ENCODE results near the gene NR5A1. TPM values are rescaled to one million over a fixed set of nuclear protein-coding genes. Genes with fewer than 3 reads are reported as not detected.

The NR5A1 gene
- total RNA-seq: not detected in 2 replicates

- no peak for DNase-seq (ENCODE audit: low read depth, low spot score)
Measured at GRCh38 chr9:124506931-124507879, at the start of gene NR5A1. TSS of gene NR5A1 (minus strand) at chr9:124507399. CDS start at chr9:124503395, 4,004 bp downstream.

DNA sequence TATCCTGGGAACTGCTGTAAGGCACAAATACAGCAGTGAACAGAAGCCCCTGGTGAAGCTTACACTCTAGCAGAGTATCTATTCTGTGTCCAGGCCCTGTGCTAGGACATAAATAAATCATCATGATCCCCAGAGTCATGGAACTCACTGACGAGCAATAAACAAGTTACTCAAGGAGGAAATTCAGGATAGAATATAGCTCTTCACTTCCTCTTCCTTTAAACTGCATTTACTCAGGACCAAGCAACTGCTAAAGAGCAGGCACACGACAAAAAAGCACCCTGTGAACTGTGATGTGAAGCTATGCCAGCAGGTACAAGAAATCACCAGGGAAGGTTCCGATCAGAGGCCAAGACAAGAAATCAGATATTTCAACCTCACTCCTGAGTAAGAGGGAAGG is 47.8 kb upstream of the NR5A1 start:
- no peak for DNase-seq (ENCODE audit: low read depth, low spot score)

DNA sequence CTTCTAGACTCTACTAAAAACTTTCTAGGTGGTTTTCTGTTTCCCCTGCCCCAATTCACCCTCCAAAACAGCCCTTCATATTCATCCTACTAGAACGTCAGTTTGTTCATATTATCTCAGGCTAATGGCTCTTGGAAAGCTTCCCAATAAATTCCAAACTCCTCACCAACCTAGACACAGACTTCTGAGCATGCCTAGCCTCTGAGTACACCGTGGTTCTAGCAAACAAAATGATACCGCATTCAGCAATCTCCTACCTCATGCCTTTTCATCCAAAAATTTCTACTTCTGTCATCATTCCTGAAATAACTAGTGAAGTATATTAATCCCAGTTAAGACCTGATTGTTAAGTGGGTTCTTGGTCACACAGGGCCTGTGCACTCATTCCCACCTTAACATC is 46.5 kb upstream of the NR5A1 start:
- DNase-seq (ENCODE audit: low read depth, low spot score): no peak

DNA sequence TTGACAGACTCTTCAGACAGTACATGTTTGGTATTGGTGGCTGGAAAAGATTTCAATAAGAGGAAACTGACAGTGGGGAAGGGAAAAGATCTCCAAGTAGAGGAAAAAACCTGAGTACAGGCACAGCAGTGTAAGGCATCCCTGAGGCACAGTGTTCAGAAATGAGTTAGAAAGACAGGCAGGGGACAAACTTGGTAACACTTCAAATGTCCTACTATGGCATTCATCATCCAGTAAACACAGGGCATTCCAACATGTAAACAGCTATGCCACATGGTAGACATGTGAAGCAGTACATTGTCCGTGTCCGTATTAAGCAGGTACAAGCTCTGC is 45.0 kb upstream of the NR5A1 start:
- no peak for DNase-seq (ENCODE audit: low read depth, low spot score)

DNA sequence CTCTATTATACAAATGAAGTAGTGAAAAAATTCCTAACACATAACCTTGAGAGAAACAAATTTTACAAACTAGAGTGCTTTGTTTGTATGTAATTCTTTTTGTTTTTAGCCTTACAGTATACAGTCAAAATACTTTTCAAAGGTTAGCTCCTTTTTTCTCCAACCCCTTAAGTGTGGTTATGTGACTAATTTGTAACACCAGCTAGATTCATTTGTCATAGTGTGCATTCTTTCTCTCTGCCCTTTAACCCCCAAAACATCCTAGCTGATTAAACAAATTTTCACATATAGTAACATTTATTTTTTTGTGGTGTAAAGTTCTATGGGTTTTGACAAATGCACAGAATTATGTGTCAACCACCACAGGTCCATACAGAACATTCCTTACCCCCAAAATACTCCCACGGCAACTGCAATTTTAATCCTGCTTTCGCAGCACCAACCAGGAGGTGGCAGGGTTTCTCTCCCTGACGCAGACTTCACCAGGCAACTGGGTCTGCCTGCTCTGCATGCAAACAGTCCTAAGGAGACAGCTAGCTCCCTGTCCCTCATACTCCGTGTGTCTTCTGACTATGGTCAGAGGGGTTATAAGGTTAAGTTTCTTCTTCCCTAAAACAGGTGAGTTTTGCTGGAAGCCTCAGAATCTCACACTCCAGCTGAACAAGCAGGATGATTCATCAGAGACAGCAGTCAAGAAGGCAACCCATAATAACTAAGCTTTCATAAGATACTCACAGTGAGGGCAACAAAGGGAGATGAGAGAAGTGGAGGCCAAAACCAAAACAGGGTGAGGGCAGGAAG is 44.5 kb upstream of the NR5A1 start:
- no peak for DNase-seq (ENCODE audit: low read depth, low spot score)

GRCh38 chr9:124550072-124550471 is 42.9 kb upstream of the NR5A1 start:
- DNase-seq (ENCODE audit: low read depth, low spot score): no peak

GRCh38 chr9:124549016-124549415 is 41.8 kb upstream of the NR5A1 start:
- no peak for DNase-seq (ENCODE audit: low read depth, low spot score)

GRCh38 chr9:124544535-124544934 is 37.3 kb upstream of the NR5A1 start:
- DNase-seq (ENCODE audit: low read depth, low spot score): no peak

DNA sequence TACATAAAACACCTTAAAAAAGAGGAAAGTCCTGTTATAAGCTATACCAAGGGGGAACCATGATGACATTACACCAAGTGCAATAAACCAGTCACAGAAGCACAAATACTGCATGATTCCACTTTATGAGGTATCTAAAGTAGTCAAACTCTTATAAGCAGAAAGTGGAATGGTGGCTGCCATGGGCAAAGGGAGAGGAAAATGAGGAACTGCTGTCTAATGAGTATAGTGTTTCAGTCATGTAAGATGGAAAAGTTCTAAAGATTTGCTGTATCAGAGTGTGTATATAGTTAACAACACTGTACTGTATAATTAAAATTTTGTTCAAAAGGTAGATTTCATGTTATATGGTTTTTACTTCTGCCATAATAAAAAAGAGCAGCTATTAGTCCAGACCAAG is 34.6 kb upstream of the NR5A1 start:
- DNase-seq (ENCODE audit: low read depth, low spot score): no peak

DNA sequence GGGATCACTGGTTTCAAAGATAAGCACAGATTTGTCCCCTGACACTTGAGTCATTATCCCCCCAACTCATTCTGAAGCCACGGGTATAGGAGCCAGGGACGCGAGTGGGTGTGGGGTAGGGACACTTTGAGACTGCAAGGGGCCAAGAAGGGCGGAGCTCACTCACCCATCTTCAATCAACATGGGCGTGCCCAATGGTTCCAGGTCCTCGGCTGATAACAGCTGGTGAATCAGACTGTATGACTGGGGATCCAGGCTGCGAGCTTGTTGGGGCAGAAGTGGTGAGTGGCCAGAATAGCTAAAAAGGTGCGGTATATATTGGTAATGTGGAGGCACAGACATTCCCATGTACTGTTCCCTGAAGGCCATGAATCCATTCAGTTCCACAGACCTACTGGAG is 30.7 kb upstream of the NR5A1 start:
- no peak for DNase-seq (ENCODE audit: low read depth, low spot score)

GRCh38 chr9:124535846-124536245 is 28.6 kb upstream of the NR5A1 start:
- DNase-seq (ENCODE audit: low read depth, low spot score): no peak

DNA sequence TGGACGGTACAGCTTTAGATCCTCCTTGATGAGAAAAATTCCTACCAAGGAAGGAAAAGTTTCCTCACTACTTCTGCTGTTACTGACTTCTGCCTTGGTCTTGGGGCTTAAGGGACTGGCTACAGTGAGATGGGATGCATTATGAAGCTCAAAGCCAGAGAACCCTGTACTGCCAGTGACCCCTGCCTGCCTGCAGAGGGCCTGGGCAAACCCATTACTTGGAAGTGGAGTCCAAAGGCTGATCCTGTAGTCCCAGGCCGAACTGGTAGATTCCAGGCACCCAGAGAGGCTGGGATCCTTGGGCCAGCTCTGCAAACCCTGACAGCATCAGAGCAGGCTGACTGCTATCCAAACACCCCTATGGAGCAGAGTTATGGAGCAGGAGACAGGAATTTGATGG is 25.7 kb upstream of the NR5A1 start:
- DNase-seq (ENCODE audit: low read depth, low spot score): no peak

DNA sequence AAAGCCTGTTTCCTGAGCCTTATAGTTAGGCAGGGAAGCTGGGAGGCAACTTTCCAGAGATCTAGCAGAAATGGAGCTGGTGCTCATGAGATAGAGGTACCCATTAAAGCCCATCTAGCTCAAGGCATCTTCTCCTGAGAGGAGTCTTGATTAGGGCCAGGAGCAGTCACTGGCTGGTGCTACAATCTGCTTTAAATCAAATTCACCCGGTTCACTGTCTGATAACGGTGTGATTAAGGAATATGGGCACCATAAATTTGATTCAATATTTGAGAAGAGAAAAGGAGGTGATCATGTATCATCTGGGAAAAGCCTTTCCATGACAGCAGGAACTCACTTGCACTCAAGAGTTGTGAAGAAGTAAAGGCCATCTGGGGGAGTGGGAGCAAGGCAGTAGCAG is 23.9 kb upstream of the NR5A1 start:
- no peak for DNase-seq (ENCODE audit: low read depth, low spot score)

DNA sequence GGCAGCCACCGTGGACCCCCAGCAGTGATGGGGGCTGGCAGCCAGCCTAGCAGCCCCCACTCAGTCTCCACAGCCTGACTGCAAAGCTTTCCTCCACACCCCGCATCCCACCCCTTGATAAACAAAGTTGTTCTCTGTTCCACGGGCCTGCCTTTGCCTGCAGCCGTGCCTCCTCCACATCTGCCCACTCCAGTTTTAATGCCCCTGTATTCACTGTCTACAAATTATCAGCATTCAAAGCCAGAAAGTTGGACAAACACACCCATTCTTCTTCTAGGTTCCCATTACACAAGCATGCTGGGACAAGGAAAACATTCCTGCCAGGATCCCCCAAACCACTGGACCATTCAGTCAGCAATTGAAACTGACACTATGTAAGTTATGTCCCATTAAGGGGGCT is 23.0 kb upstream of the NR5A1 start:
- DNase-seq (ENCODE audit: low read depth, low spot score): no peak

GRCh38 chr9:124527781-124528180 is 20.6 kb upstream of the NR5A1 start:
- no peak for DNase-seq (ENCODE audit: low read depth, low spot score)

DNA sequence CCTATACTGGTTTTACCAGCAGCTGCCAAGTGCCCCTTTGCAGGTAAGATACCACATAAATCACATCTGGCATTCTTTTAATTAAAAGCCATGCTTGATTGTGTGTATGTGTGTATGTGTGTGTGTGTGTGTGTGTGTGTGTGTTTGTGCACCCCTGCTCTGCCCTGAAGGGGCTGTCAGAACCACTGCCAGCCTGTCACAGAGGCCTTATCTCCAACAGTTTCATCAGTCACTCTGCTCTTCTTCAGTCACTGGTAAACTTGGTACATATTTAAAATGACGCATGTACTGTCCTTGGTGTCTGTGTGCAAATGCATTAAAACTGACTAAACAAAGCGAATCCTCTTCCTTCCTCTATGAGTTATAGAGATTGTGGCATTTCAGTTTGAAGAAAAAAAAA is 19.0 kb upstream of the NR5A1 start:
- DNase-seq (ENCODE audit: low read depth, low spot score): no peak

DNA sequence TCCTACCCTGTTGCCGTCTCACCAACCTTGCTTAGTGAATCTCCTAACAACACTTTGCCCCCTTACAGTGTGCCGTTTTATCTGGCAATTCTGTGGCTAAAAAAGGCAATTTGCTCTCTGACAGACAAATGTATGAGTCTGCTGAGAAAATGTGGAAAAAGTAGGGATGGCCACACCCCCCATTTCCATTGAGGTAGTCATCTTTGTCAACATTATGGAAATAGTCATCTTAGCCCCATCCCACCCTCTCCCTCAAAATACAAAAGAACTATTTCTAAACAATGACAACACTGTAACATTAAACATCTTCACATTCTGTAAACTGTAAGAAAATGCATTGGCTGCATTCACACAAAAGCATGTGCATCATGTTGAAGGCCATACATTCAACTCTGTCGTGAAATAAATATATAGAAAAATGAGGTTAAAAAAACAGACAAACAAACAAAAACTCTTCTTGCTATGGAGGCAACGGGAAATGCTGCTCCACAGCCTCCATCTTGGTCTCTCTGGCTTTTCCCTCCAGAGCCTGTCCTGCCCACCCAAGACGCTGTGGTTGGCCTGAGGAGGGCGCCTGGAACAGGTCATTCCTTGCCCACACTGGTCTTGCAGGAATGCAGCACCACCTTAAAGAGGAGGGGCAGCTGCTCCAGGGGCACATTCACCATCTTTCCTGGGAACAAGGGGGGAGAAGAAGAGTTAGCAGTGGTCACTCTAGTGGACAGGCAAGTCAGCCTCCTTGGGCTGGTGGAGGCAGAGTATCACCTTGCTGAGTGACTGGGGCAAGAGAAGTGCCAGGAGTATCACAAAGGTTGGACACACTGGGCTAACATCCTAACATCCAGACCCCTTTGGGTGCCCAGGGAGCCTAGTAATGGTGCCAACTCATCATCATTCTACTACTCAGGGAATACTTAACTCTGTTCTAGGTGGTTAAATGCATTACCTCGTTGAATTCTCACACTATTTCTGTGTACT is 15.2 kb upstream of the NR5A1 start:
- no peak for DNase-seq (ENCODE audit: low read depth, low spot score)

- DNase-seq (ENCODE audit: low read depth, low spot score): no peak
Measured at GRCh38 chr9:124521142-124521541, 13.9 kb upstream of the NR5A1 start.

GRCh38 chr9:124520206-124520596 is 13.0 kb upstream of the NR5A1 start:
- no peak for DNase-seq (ENCODE audit: low read depth, low spot score)

- no peak for DNase-seq (ENCODE audit: low read depth, low spot score)
Measured at GRCh38 chr9:124518116-124518515, 10.9 kb upstream of the NR5A1 start.

DNA sequence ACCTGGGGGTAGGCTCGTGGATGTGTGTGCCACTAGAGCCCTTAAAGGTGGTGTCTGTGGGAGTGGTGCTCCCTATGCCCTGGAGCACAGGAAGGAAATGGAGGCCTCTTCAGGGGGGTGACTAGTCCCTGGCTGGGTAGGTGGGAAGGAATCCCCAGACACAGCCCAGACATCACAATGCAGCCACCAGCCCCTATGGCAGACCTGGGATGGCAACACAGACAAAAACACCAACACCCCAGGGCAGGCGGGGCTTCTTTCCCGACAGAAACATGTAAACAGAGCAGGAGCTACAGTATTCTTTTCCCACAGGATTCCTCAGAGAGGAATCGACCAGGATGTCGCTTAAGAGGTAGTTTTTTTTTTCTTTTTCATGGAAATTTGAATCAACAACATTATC is 10.4 kb upstream of the NR5A1 start:
- no peak for DNase-seq (ENCODE audit: low read depth, low spot score)

GRCh38 chr9:124514874-124515273 is 7.7 kb upstream of the NR5A1 start:
- DNase-seq (ENCODE audit: low read depth, low spot score): no peak
